ENCODE data around the gene NFX1.

DNA sequence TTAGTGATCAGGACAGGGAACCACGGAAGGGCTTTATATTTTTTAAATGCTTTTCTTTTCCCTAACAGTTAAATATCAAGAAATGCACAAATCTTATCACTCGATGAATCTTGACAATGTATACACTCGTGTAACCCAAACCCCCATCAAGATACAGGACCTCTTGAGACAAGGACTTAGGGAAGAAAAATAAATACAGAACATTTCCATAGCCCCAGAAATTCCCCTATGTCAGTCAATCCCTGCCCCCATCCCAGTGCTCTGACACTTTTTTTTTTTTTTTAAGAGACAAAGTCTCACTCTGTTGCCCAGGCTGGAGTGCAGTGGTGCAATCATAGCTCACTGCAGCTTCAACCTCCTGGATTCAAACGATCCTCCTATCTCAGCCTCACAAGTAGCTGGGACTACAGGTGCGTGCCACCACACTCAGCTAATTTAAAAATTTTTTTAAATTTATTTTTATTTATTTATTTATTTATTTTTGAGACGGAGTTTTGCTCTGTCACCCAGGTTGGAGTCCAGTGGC is 47.6 kb upstream of the NFX1 start:
- TF ChIP-seq, protein P1, sequence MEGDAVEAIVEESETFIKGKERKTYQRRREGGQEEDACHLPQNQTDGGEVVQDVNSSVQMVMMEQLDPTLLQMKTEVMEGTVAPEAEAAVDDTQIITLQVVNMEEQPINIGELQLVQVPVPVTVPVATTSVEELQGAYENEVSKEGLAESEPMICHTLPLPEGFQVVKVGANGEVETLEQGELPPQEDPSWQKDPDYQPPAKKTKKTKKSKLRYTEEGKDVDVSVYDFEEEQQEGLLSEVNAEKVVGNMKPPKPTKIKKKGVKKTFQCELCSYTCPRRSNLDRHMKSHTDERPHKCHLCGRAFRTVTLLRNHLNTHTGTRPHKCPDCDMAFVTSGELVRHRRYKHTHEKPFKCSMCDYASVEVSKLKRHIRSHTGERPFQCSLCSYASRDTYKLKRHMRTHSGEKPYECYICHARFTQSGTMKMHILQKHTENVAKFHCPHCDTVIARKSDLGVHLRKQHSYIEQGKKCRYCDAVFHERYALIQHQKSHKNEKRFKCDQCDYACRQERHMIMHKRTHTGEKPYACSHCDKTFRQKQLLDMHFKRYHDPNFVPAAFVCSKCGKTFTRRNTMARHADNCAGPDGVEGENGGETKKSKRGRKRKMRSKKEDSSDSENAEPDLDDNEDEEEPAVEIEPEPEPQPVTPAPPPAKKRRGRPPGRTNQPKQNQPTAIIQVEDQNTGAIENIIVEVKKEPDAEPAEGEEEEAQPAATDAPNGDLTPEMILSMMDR (IDR thresholded peaks at IDR 0.05; ENCODE audit: insufficient read depth, low read length, poor library complexity, severe bottlenecking) = no peak
- no peak for TF ChIP-seq EZH2phosphoT487 (conservative IDR thresholded peaks at IDR 0.05; ENCODE audit: low read length)

Measured in SU-DHL-6 (cell line).